Upper lobe of left lung (tissue), 4 donors: ENCODE data around the gene ITGA8.
"Not testable (repeated sequence)": the region's sequence is repeated elsewhere in the genome, so short reads cannot be mapped to it uniquely, and the experiment has no call there.

ENCODE experiments used
- EP300 ChIP-seq, 4 donors: sonication (generic); formaldehyde crosslinking; IDR thresholded peaks; one replicate each; pipeline ENCODE4 v1.5.1; 2017; ENCODE audit warnings: antibody characterized with exemption in 4 of 4, control low read depth in 2 of 4
- POLR2A ChIP-seq, 4 donors: fragments of 450-650 bp; IDR thresholded peaks; one replicate each; pipeline ENCODE4 v1.5.1; 2016 to 2017; ENCODE audit warnings: antibody characterized with exemption in 4 of 4, mild to moderate bottlenecking in 2 of 4
- POLR2AphosphoS5 ChIP-seq, 2 donors: sonication (generic); formaldehyde crosslinking; IDR thresholded peaks; one replicate each; pipeline ENCODE4 v1.5.1; 2017; ENCODE audit warnings: antibody characterized with exemption in 2 of 2
- TF ChIP-seq, protein P1 (sequence below), 6 experiments: fragments of 450-650 bp in 4 of 6; fragments of 200-600 bp in 2 of 6; sonication (generic) in 2 of 6; IDR thresholded peaks; one replicate each; pipeline ENCODE4 v1.5.1; 2016 to 2019; ENCODE audit warnings: antibody characterized with exemption in 6 of 6

DNA sequence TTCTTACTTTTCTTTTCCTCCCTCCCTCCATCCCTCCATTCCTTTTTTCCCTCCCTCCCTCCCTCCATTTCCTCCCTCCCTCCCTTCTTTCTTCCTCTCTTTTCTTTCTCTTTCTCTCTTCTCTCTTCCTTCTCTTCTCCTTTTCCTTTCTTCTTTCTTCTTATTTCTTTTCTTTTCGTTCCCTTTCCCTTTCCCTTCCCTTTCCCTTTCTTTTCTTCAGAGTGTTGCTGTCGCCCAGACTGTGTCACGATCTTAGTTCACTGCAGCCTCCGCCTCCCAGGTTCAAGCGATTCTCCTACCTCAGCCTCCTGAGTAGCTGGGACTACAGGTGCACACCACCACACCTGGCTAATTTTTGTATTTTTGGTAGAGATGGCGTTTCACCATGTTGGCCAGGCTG, 42.5 kb upstream of the ITGA8 start:
- TF ChIP-seq, protein P1, sequence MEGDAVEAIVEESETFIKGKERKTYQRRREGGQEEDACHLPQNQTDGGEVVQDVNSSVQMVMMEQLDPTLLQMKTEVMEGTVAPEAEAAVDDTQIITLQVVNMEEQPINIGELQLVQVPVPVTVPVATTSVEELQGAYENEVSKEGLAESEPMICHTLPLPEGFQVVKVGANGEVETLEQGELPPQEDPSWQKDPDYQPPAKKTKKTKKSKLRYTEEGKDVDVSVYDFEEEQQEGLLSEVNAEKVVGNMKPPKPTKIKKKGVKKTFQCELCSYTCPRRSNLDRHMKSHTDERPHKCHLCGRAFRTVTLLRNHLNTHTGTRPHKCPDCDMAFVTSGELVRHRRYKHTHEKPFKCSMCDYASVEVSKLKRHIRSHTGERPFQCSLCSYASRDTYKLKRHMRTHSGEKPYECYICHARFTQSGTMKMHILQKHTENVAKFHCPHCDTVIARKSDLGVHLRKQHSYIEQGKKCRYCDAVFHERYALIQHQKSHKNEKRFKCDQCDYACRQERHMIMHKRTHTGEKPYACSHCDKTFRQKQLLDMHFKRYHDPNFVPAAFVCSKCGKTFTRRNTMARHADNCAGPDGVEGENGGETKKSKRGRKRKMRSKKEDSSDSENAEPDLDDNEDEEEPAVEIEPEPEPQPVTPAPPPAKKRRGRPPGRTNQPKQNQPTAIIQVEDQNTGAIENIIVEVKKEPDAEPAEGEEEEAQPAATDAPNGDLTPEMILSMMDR (IDR thresholded peaks at IDR 0.05), result not testable (repeated sequence)
- not testable (repeated sequence) for TF ChIP-seq POLR2AphosphoS5, POLR2A, EP300 (IDR thresholded peaks at IDR 0.05)
